Right lobe of liver (tissue), 6 donors: ENCODE results near the gene MDH2. TPM values are rescaled to one million over a fixed set of nuclear protein-coding genes. Genes with fewer than 3 reads are reported as not detected.
A peak's percentile ranks its signal among the peaks of the same experiment; 100 is the strongest.
"Not testable (repeated sequence)": the region's sequence is repeated elsewhere in the genome, so short reads cannot be mapped to it uniquely, and the experiment has no call there.

Source experiments
- ATAC-seq, 4 donors: fragments of 200-7000 bp; cut with Tn5 transposase; one replicate each; pipeline ENCODE4 v1.9.1; 2020; ENCODE audit warnings: mild to moderate bottlenecking in 4 of 4, moderate library complexity in 4 of 4
- DNase-seq, 3 donors: peaks; one replicate each; pipeline ENCODE4 v3.0.0-alpha.2; 2020
- H3K27ac ChIP-seq, 3 donors: fragments of 200-600 bp; one replicate each; pipeline ENCODE4 v1.8.0; 2022
- H3K27me3 ChIP-seq, 2 donors: fragments of 200-600 bp; one replicate each; pipeline ENCODE4 v1.8.0; 2022
- H3K36me3 ChIP-seq, 4 donors: fragments of 200-600 bp; sonication (generic) in 1 of 4; one replicate each; pipeline versions ENCODE4 v1.5.1 to v1.8.0; 2017 to 2022; ENCODE audit warnings: control low read depth in 1 of 4
- H3K4me1 ChIP-seq, 4 donors: fragments of 200-600 bp; sonication (generic) in 1 of 4; one replicate each; pipeline versions ENCODE4 v1.5.1 to v1.8.0; 2017 to 2022; ENCODE audit warnings: control low read depth in 1 of 4
- H3K4me3 ChIP-seq, 3 donors: fragments of 200-600 bp; one replicate each; pipeline ENCODE4 v1.8.0; 2022
- H3K9me3 ChIP-seq, 4 donors: fragments of 200-600 bp; sonication (generic) in 1 of 4; one replicate each; pipeline versions ENCODE4 v1.5.1 to v1.8.0; 2017 to 2022; ENCODE audit warnings: control low read depth in 1 of 4
- POLR2A ChIP-seq: fragments of 450-650 bp; IDR thresholded peaks from one replicate; pipeline ENCODE4 v1.6.1; 2017; ENCODE audit warnings: antibody characterized with exemption, mild to moderate bottlenecking
- WGBS: methylation state at CpG from one replicate; pipeline ENCODE4 v1.1.6; 2018; ENCODE audit warnings: low coverage, low lambda C conversion rate; ENCODE audit not compliant: insufficient coverage; ENCODE audit errors: missing lambda C conversion rate; 5-methylcytosine and 5-hydroxymethylcytosine counted together
- intact Hi-C, 2 donors: fragments of 100-400 bp; cut with DNase I; formaldehyde crosslinking; loops; one replicate each; pipeline versions ENCODE4 v1.11.2 to v1.14.1; 2022
- total RNA-seq, 6 experiments: library from RNA; depleted of rRNA in 2 of 6; stranded (reverse); fragments of >200 nt in 2 of 6; fragmentation: NEBNext Ultra II Directional in 3 of 6; extraction: Animal tissue kit (Norgen Biotek cat#: 25700) in 3 of 6; gene quantifications; one replicate each; pipeline versions ENCODE4 v1.1.0 to v1.2.4, GENCODE V29; 2016 to 2023
- TF ChIP-seq, protein P1 (sequence below), 4 donors: fragments of 200-600 bp in 3 of 4; fragments of 450-650 bp in 1 of 4; IDR thresholded peaks; one replicate each; pipeline versions ENCODE4 v1.5.1 to v1.8.0; 2016 to 2022; ENCODE audit warnings: antibody characterized with exemption in 4 of 4, mild to moderate bottlenecking in 2 of 4
- donor health status: DM: no; HTN: yes; CAD: no.
- donor health status: DM: no; HTN: no; CAD: no.
- donor health status: DM: no; HTN: no; CAD: no.
- donor health status: DM: no; HTN: yes; CAD: no.
- donor health status: DM: no; HTN: yes; CAD: no.

Gene MDH2
- total RNA-seq, 6 experiments from 2014 or later, result 130 to 178 (median 164) TPM

GRCh38 chr7:76051840-76052239, 3.9 kb downstream of the MDH2 start:
- no peak for DNase-seq
- Histone ChIP-seq H3K36me3 (no peaks in the 10 kb centered on the region), H3K27ac (no peak overlapping the region), H3K9me3 (no peaks in the 10 kb centered on the region), H3K27me3 (no peaks in the 10 kb centered on the region), H3K4me3 (no peak overlapping the region), H3K4me1 (peaks cover 0 to 27% (median 8%) of the 10 kb centered on the region in 4 donors)
- WGBS, result 92% methylated on average over 4 of the region's 4 CpGs
- no peak for ATAC-seq
- TF ChIP-seq POLR2A, result no peak
- TF ChIP-seq, protein P1, sequence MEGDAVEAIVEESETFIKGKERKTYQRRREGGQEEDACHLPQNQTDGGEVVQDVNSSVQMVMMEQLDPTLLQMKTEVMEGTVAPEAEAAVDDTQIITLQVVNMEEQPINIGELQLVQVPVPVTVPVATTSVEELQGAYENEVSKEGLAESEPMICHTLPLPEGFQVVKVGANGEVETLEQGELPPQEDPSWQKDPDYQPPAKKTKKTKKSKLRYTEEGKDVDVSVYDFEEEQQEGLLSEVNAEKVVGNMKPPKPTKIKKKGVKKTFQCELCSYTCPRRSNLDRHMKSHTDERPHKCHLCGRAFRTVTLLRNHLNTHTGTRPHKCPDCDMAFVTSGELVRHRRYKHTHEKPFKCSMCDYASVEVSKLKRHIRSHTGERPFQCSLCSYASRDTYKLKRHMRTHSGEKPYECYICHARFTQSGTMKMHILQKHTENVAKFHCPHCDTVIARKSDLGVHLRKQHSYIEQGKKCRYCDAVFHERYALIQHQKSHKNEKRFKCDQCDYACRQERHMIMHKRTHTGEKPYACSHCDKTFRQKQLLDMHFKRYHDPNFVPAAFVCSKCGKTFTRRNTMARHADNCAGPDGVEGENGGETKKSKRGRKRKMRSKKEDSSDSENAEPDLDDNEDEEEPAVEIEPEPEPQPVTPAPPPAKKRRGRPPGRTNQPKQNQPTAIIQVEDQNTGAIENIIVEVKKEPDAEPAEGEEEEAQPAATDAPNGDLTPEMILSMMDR (IDR thresholded peaks at IDR 0.05), result no peak
- intact Hi-C loops, result no loop called here

DNA sequence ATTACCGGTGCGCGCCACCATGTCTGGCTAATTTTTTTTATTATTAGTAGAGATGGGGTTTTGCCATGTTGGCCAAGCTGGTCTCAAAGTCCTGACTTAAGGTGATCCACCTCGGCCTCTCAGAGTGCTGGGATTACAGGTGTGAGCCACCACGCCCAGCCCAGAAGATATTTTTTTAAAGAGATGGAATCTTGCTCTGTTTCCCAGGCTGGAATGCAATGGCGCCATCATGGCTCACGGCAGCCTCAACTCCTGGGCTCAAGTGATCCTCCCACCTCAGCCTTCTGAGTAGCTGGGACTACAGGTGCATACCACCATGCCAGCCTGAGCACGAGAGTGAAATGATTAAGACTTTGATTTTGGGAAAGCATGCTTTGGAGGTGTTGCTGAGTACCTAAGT, 4.8 kb downstream of the MDH2 start:
- H3K4me3 ChIP-seq, H3K27ac ChIP-seq, H3K9me3 ChIP-seq, intact Hi-C loops, H3K27me3 ChIP-seq, H3K36me3 ChIP-seq, ATAC-seq, DNase-seq: not testable (repeated sequence)
- WGBS, result 100% methylated on average over 8 of the region's 8 CpGs
- peaks cover 0 to 33% (median 10%) of the 10 kb centered on the region in 4 donors for H3K4me1 ChIP-seq

DNA sequence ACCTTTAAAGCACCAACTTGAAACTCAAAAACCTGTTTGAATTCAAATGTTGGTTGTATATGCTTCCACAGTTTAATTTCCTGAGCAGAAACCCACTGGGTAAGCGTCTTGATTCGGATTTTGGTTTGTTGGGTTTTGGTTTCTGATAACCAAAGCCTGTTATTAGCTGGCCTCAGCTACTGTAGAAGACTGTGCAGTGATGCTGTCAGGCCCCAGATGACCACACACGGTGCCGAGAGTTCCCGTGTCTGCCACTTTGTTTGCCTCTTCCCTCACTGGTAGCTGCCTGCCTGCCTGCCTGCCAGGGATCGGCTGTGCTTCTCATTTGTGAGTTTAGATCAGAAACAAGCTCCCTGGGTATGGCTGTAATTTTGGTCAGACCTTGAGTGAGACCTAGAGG, 5.6 kb downstream of the MDH2 start:
- ATAC-seq (no peak), DNase-seq (no peak)
- H3K4me3 ChIP-seq, result no peak overlapping the region
- H3K36me3 ChIP-seq, result peaks cover 0 to 7% (median 2%) of the 10 kb centered on the region in 4 donors
- no peak for TF ChIP-seq POLR2A
- TF ChIP-seq, protein P1 (IDR thresholded peaks at IDR 0.05), result no peak
- no peaks in the 10 kb centered on the region for H3K27me3 ChIP-seq
- WGBS, result 67% methylated on average over 5 of the region's 6 CpGs
- H3K4me1 ChIP-seq, result peaks cover 0 to 41% (median 14%) of the 10 kb centered on the region in 4 donors
- H3K9me3 ChIP-seq, result no peaks in the 10 kb centered on the region
- H3K27ac ChIP-seq, result no peak overlapping the region
- intact Hi-C loops, result no loop called here

- Histone ChIP-seq H3K36me3 (peaks cover 0 to 8% (median 5%) of the 10 kb centered on the region in 4 donors), H3K27ac (no peak overlapping the region), H3K9me3 (no peaks in the 10 kb centered on the region), H3K4me1 (peaks cover 0 to 46% (median 19%) of the 10 kb centered on the region in 4 donors), H3K4me3 (no peak overlapping the region), H3K27me3 (no peaks in the 10 kb centered on the region)
- WGBS, result 75% methylated on average over 18 of the region's 18 CpGs
- intact Hi-C loops, result no loop called here
- DNase-seq (no peak), ATAC-seq (peak in 1 of 4 donors; percentile 16)
- TF ChIP-seq, protein P1 (IDR thresholded peaks at IDR 0.05), result no peak
- no peak for TF ChIP-seq POLR2A
Measured at GRCh38 chr7:76054123-76055120, 6.5 kb downstream of the MDH2 start.

DNA sequence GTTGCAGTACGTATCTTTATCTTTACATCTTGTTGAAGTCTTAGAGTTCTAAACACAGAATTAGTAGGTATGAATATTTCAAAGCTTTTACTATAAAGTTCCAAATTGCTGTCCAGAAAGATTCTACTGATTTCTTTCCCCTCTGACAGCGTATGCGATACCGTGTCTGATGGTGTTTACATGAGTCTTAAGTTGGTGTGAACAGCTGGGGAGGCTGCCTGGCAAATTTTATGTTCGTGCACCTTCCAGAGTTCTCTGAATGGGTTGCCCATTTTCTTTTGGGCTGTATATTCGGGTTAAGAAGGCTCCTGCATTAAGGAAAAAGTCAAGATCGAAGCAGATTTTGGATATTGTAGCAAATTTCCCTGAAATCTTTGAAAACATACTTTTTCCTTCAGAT, 8.3 kb downstream of the MDH2 start:
- Histone ChIP-seq H3K27ac (peak overlapping the region in 1 of 3 donors; percentile 87), H3K36me3 (peaks cover 0 to 19% (median 11%) of the 10 kb centered on the region in 4 donors), H3K4me1 (peaks cover 0 to 62% (median 24%) of the 10 kb centered on the region in 4 donors), H3K9me3 (no peaks in the 10 kb centered on the region), H3K4me3 (no peak overlapping the region), H3K27me3 (no peaks in the 10 kb centered on the region)
- 83% methylated on average over 7 of the region's 7 CpGs for WGBS
- intact Hi-C loops, result no loop called here
- no peak for DNase-seq
- no peak for TF ChIP-seq POLR2A
- TF ChIP-seq, protein P1 (IDR thresholded peaks at IDR 0.05), result no peak
- ATAC-seq, result no peak
